Sigmoid colon (tissue), 4 donors: ENCODE measurements around the gene ZNF217.
"Not testable (repeated sequence)": the region's sequence is repeated elsewhere in the genome, so short reads cannot be mapped to it uniquely, and the experiment has no call there.

Experiments
- CTCF ChIP-seq, 4 experiments: fragments of 450-650 bp in 3 of 4; fragments of 200-600 bp in 1 of 4; IDR thresholded peaks; one replicate each; pipeline ENCODE4 v1.5.1; 2016 to 2019; ENCODE audit warnings: antibody characterized with exemption in 4 of 4, mild to moderate bottlenecking in 3 of 4, moderate library complexity in 2 of 4
- POLR2AphosphoS5 ChIP-seq, 4 donors: sonication (generic); formaldehyde crosslinking; IDR thresholded peaks; one replicate each; pipeline ENCODE4 v1.6.1; 2017; ENCODE audit warnings: antibody characterized with exemption in 4 of 4

GRCh38 chr20:53595742-53596141, 2.1 kb upstream of the ZNF217 start:
- not testable (repeated sequence) for TF ChIP-seq CTCF, POLR2AphosphoS5 (IDR thresholded peaks at IDR 0.05)
